C4-2B (cell line): ENCODE results near the gene FIGNL1.
A peak's percentile ranks its signal among the peaks of the same experiment; 100 is the strongest.

Experiments
- H3K27ac ChIP-seq: fragments of 450-650 bp; 2 replicates; pipeline ENCODE4 v1.5.1; 2017
- ZFX ChIP-seq: fragments of 450-650 bp; IDR thresholded peaks from 2 replicates; pipeline ENCODE4 v1.6.1; 2017
- TF ChIP-seq, protein P1 (sequence below): fragments of 450-650 bp; conservative IDR thresholded peaks from 2 replicates; pipeline ENCODE4 v1.5.1; 2017; ENCODE audit warnings: mild to moderate bottlenecking

FIGNL1 gene, protein sequence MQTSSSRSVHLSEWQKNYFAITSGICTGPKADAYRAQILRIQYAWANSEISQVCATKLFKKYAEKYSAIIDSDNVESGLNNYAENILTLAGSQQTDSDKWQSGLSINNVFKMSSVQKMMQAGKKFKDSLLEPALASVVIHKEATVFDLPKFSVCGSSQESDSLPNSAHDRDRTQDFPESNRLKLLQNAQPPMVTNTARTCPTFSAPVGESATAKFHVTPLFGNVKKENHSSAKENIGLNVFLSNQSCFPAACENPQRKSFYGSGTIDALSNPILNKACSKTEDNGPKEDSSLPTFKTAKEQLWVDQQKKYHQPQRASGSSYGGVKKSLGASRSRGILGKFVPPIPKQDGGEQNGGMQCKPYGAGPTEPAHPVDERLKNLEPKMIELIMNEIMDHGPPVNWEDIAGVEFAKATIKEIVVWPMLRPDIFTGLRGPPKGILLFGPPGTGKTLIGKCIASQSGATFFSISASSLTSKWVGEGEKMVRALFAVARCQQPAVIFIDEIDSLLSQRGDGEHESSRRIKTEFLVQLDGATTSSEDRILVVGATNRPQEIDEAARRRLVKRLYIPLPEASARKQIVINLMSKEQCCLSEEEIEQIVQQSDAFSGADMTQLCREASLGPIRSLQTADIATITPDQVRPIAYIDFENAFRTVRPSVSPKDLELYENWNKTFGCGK

DNA sequence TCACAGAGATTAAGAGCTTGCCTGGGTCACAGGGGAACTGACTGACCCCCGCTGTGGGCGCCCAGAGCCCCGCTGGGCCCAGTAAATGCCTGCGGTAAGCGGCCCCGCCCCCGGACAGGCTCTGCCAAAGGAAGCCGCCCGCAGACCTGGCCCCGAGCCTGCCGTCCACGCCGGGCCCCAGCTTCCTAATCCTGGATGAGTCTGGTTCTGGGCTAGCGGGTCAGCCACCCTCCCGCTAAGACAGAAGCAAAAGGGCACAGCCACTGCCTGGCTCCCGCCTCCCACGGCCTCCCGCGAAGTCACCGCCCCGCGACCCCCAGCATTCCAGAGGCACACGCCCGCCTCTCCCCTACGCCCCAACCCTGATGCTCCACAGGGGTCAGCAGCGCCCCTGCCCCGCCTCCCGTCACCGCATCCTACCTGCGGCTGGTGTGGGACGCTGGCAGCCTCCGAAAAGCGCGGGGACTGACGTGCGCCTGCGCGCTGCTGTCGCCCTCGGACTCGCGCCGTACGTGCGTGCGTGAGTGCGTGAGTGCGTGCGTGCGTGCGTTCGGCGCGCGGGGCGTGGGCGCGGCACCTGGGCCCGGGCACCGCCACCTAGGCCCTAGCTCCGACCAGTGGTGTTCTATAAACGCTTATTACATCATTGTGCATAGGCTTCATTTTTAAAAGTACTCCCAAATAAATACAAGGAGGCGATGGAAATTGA lies at the start of gene FIGNL1:
TSS of gene FIGNL1 (minus strand) at position 470 of the 709 bp plus-strand sequence. CDS start 3,063 bp downstream, outside the sequence.
- TF ChIP-seq, protein P1, sequence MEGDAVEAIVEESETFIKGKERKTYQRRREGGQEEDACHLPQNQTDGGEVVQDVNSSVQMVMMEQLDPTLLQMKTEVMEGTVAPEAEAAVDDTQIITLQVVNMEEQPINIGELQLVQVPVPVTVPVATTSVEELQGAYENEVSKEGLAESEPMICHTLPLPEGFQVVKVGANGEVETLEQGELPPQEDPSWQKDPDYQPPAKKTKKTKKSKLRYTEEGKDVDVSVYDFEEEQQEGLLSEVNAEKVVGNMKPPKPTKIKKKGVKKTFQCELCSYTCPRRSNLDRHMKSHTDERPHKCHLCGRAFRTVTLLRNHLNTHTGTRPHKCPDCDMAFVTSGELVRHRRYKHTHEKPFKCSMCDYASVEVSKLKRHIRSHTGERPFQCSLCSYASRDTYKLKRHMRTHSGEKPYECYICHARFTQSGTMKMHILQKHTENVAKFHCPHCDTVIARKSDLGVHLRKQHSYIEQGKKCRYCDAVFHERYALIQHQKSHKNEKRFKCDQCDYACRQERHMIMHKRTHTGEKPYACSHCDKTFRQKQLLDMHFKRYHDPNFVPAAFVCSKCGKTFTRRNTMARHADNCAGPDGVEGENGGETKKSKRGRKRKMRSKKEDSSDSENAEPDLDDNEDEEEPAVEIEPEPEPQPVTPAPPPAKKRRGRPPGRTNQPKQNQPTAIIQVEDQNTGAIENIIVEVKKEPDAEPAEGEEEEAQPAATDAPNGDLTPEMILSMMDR = no peak
- peak; percentile 81 for TF ChIP-seq ZFX
- H3K27ac ChIP-seq = peak within 1 kb of the TSS; percentile 90

DNA sequence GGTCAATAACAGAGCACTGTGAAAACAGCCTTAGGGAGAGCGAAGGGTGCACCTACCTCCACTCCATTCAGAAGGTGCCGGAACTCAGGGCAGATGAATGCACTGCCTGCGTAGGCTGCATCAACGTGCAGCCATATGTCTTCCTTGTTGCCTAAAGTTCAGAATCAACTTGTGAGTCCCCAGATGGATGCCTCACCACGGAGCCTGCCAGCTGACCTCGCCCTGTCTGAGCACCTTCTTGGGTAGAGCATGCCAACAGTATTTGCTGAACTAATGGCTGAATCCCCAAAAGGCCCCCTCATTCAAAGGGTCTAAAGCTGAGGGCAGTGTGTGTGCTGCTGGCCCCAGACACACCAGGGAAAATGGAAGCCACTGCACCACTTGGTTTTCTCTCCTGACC lies 48.9 kb upstream of the FIGNL1 start:
- TF ChIP-seq, protein P1 = no peak
- TF ChIP-seq ZFX = no peak
- H3K27ac ChIP-seq = no peak overlapping the region

DNA sequence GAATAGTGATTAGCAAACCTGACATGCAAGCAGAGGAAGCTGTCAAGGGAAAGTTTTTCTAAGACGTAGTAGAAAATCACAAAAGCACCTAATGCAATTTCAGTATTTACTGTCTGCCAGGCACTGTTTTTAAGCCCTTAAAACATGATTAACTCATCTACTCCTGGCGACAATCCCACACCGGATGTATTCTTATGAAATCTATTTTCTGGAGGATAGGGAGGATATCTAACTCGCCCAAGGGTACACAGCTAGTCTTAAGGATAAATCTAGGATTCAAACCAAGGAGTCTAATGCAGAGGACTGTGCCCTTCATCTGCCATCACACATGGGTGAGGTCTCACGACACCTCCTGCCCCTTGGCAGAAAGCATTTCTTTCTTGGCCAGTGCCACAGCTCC lies 47.8 kb upstream of the FIGNL1 start:
- no peak overlapping the region for H3K27ac ChIP-seq
- no peak for TF ChIP-seq ZFX
- TF ChIP-seq, protein P1 = no peak

DNA sequence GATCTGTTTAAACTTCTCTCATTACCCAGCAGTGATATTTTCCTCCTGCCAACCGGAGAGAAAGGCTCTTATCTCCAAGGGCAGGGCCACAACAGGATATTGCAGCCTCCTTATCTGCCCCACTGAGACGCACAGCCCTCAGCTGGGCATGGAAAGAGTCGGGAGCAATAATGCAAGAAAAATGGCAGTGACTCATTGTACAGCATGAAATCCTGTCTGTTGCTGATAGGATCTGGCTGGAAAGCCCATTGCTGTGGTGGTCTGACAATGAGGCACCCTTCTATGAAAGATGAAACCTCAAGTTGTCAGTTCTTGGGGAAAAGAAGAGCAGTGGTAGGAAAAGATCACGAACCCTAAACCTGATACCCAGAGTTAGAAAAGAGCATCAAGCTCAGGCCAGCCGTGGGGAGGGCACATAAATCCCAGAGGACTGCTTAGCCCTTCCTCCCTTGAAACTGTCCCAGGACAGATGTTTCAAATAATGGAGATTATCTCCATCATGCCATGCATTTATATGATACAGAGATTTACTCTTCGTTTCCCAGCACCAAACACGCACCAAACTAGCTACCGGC lies 47.0 kb upstream of the FIGNL1 start:
- TF ChIP-seq ZFX = no peak
- TF ChIP-seq, protein P1 = no peak
- no peak overlapping the region for H3K27ac ChIP-seq

DNA sequence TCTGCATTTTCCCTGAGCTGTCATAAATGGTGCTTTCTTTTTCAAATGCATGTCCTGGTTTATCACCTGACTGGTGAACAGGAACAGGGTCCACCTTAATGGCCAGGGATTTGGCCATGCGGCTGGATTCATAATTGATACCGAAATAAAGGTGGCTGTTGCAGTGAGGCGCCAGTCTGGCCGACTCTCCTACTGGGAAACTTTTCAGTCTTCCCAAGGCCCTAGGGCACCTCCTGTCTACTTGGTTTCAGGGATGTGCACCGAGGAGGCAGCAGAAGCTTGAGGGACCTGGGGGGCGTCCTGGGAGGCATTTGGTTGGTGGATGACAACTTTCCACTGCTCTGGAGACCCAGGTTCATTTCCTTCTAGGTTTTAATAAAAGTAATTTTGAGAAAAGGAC lies 46.4 kb upstream of the FIGNL1 start:
- no peak overlapping the region for H3K27ac ChIP-seq
- TF ChIP-seq, protein P1 = no peak
- no peak for TF ChIP-seq ZFX

DNA sequence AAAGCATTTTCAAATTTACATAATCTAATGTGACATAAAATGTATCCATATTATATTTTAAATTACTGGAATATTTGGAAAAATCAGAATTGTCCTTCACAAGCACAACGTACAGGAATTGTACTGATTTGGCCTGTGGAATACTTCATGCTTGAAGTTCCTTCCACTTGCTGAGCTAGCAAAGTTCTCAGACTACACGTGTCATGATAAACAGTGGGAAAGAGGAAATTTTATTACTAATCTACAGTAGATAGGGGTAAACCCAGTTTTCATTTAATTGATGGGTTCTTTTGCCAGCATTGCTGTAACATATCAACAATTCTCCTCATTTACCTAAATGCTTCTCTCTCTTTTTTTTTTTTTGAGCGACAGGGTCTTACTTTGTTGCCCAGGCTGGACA lies 45.6 kb upstream of the FIGNL1 start:
- TF ChIP-seq ZFX = no peak
- TF ChIP-seq, protein P1 = no peak
- H3K27ac ChIP-seq = no peak overlapping the region
